ENCODE results near the gene AGO3.

Gene AGO3

GRCh38 chr1:36096500-36097432, 165.9 kb downstream of the AGO3 start:
- DNase-seq (ENCODE audit: low read depth), result no peak

GRCh38 chr1:36097693-36098585, 167.0 kb downstream of the AGO3 start:
- no peak for DNase-seq (ENCODE audit: low read depth)

GRCh38 chr1:36098650-36099365, 167.9 kb downstream of the AGO3 start:
- no peak for DNase-seq (ENCODE audit: low read depth)

GRCh38 chr1:36099681-36100341, 168.9 kb downstream of the AGO3 start:
- DNase-seq (ENCODE audit: low read depth), result no peak

GRCh38 chr1:36100376-36100775, 169.5 kb downstream of the AGO3 start:
- no peak for DNase-seq (ENCODE audit: low read depth)

- DNase-seq (ENCODE audit: low read depth), result no peak
These were observed 170.6 kb downstream of the AGO3 start for GRCh38 chr1:36101546-36101945.

- no peak for DNase-seq (ENCODE audit: low read depth)
These were observed 175.4 kb downstream of the AGO3 start for GRCh38 chr1:36106269-36106668.

- no peak for DNase-seq (ENCODE audit: low read depth)
These were observed 176.5 kb downstream of the AGO3 start for GRCh38 chr1:36107394-36107793.

- peak; percentile 57 for DNase-seq (ENCODE audit: low read depth)
These were observed 177.4 kb downstream of the AGO3 start for GRCh38 chr1:36108314-36108713.

- DNase-seq (ENCODE audit: low read depth), result peak; percentile 49
These were observed 178.3 kb downstream of the AGO3 start for GRCh38 chr1:36109041-36109679.

GRCh38 chr1:36111151-36111550, 180.2 kb downstream of the AGO3 start:
- no peak for DNase-seq (ENCODE audit: low read depth)

- no peak for DNase-seq (ENCODE audit: low read depth)
These were observed 181.9 kb downstream of the AGO3 start for GRCh38 chr1:36112823-36113222.

GRCh38 chr1:36114371-36114770, 183.5 kb downstream of the AGO3 start:
- no peak for DNase-seq (ENCODE audit: low read depth)

- no peak for DNase-seq (ENCODE audit: low read depth)
These were observed 184.3 kb downstream of the AGO3 start for GRCh38 chr1:36115200-36115669.

GRCh38 chr1:36115931-36116330, 185.0 kb downstream of the AGO3 start:
- DNase-seq (ENCODE audit: low read depth), result no peak

GRCh38 chr1:36116901-36117300, 186.0 kb downstream of the AGO3 start:
- no peak for DNase-seq (ENCODE audit: low read depth)

GRCh38 chr1:36118447-36119204, 187.7 kb downstream of the AGO3 start:
- DNase-seq (ENCODE audit: low read depth), result no peak

GRCh38 chr1:36119456-36119855, 188.6 kb downstream of the AGO3 start:
- no peak for DNase-seq (ENCODE audit: low read depth)
